ENCODE results near the gene ACYP1. TPM values are rescaled to one million over a fixed set of nuclear protein-coding genes. Genes with fewer than 3 reads are reported as not detected.

Gene ACYP1
- total and polyA plus RNA-seq, 9 of the 15 experiments (the other 6 are each of a cell fraction or from before 2014, with no cell fraction given): 19.9 to 113 (median 52.3) TPM

GRCh38 chr14:75063491-75064204, at the start of gene ACYP1 (continued):
- TF ChIP-seq ZBTB49 (CRISPR knock-in tag; IDR thresholded peaks at IDR 0.05; ENCODE audit: borderline replicate concordance) (no peak), NR3C1 (CRISPR knock-in tag; IDR thresholded peaks at IDR 0.05) (no peak), CREBBP (IDR thresholded peaks at IDR 0.05; ENCODE audit: low read depth, low read length) (no peak), PHF20 (IDR thresholded peaks at IDR 0.05; ENCODE audit: partially characterized antibody) (no peak), TCFL5 (CRISPR knock-in tag; conservative IDR thresholded peaks at IDR 0.05) (no peak), SMARCA4 (IDR thresholded peaks at IDR 0.05) (0 out of 2 replicates have a peak, but pooled peaks have one; percentile 23), TAF9B (IDR thresholded peaks at IDR 0.05; ENCODE audit: partially characterized antibody) (no peak), ILK (tag; IDR thresholded peaks at IDR 0.05; ENCODE audit: borderline replicate concordance, low read depth) (no peak), E2F4 (CRISPR knock-in tag; IDR thresholded peaks at IDR 0.05; ENCODE audit: low read depth) (no peak), ZBTB1 (CRISPR knock-in tag; IDR thresholded peaks at IDR 0.05; ENCODE audit: borderline replicate concordance, low read depth) (no peak), ZNF224 (CRISPR knock-in tag; IDR thresholded peaks at IDR 0.05) (no peak)
